ENCODE results near the gene SMOC2.

The SMOC2 gene

DNA sequence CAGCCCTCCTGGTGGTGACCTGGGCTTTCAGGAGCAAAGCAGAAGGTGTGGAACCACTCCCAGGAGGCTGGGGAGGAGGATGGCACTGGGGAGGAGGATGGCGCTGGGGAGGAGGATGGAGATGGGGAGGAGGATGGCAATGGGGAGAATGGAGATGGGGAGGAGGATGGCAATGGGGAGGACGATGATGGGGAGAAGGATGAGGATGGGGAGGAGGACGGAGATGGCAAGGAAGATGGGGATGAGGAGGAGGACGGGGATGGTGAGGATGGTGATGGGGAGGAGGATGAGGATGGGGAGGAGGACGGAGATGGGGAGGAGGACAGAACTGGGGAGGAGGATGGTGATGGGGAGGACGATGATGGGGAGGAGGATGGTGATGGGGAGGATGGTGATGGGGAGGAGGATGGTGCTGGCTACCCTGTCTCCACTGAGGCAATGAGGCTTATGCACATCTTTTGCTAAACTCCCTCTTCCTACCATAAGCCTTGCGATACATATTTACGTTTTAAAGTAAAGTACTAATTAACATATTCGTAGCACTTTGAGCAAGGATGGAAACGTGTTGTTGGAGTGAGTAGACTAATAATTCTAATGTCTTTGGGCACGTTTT is 7.4 kb downstream of the SMOC2 start:
- no peak for DNase-seq

DNA sequence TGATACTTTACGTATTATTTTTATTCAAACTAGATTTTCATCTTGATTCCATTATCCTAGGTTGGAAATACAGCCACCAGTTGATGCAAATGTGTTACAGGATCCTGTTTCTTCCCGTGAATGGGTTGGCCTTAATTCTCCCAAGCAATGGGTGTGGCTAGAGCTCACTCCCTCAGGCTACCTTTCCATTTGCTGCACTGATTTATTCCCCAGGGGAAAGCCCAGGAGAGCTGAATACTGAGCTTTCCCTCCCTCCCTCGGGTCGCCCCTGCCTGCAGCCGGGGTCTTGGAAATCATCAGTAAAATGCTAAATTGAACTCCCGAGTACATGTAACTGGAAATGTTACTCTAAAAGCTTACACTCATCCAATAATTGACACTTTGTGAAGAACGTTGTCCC is 9.9 kb downstream of the SMOC2 start:
- no peak for DNase-seq

DNA sequence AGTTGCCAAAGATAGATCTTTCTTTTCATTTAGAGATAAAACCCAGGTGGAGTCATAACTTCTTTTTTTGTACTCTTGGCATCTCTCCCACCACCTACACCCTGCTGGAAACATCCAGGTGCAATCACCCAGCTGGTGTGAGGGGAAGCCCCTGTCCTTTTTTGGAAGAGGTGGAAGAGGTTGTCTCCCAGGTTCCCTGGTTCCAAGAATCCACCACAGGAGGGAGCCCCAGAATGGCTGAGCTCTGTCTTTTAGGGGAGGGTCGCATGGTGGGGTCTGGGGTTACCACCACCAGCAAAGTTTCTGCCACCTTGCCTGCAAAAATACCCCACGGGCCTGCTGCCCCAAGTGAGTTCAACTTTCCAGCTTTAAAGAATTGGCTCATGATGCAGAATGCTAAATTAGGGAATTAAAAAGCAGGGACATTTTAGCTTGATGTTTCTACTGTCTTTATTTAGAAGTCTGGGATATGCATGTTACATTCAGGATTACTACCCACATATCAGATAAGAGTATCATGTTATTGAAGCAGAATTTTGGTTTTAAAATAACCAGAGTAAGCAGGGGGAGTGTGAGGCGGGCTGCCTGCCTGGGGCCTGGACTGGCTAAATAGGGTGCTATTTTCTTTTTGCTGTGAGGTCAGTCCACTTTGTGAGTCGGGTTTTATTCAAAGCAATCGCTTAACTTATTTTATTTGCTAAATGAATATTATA is 11.0 kb downstream of the SMOC2 start:
- no peak for DNase-seq

DNA sequence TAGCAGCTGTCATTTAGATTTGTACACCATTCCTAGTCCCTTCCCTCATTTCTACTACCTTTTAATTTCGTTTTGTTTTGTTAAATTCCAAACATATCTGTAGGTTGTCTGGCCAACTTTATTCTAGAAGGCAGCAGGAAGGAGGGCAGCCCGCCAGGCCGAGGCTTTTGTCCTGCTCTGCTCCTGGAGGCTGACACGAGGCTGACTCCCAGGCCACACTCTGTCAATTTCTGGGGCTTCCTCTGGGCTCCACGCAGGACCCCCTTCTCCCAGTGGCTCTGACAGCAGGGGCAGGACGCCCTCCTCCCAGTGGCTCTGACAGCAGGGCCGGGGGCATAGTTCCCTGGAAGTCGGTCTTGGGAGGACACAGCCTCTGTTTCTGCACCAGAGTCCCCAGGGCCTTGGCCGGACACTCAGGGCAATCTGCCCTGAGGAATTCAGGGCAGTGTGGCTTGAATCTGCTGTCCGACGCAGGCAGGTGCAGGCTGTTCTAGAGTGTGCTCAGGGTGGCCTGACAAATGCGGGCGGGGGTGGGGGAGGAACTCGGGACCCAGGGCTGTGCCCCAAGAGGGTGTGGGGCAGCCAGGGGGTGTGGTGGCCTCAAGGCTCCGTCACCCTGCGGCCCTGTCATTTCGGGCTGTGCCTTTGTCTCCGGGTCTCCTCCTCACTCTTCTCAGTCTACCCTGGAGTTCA is 11.8 kb downstream of the SMOC2 start:
- no peak for DNase-seq

DNA sequence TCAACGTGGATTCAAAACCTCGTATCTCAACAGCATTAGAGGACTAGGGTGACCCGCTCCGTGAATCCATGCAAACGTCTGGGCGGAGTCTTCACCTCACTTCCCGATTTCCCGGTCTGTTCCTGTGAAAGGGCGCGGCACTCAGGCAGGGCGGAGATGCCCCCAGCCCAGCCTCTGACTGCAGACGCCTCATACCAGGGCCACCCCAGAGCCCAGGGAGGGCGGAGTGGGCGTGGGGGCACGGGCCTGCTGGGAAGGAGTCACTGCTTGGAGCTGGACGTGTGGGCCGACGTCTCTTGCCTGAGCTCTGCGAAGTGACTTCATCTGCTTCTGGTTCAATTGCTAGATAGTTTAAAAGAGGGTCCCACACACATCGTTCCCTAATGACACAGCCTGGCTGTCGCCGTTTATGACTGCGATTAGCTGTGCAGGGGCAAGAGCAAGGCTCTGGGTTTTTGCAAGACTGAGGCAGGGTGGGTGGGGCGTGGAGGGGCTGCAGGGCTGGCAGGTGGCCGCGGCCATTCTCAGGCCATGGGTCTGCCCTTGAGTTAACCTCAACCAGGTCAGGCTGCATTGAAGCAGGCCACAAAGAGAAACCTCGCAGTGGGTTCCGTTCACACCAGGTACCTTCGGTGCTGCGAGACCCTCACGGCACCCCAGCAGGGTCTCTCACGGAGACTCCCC is 15.0 kb downstream of the SMOC2 start:
- DNase-seq, result no peak

DNA sequence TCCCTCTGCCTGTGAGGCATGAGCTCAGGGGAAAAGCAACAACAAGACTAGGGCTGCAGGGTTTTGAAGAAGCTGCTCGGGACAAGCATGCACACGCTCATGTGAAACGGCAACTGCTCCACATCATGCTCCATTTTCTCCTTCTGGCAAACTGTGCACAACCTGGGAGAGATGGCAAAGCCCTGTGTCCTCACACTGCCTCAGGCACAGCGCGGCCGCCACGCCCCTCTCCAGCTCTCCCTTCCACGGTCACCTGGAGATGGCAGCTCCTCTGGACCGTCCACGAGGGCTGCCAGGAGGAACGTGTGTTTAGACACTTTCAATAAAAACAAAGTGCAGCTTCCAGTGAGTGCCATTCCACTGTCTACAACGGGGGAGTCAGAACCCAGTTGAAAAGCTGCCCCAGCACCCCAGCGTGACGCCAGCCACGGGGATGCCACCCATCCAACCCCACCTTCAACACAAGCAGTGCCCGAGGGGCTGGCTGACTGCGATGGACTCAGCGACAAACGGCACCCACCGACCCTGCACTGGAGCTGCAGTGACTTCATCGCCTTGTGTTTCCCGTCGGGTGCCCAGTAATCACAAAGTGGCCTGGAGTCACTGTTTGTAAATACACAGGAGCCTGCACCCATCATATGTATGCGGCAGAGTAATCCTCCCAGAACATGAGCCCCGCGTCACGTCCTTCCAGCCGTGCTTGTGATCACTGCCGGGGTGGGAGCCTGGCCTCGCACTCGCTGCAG is 16.1 kb downstream of the SMOC2 start:
- no peak for DNase-seq

DNA sequence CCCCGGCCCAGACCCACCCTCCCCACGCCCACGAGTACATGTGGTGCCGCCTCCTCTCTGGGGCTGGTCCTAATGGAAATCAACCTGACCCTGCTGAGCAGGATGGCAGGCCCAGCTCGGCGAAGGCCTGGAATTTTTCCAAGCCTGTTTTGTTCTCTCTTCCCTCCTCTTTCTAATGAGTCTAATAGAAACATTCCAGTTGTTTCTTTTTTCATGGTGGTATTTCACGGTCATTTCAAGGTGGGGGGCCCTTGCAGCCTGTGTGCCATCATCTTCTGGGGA is 16.6 kb downstream of the SMOC2 start:
- DNase-seq, result no peak

DNA sequence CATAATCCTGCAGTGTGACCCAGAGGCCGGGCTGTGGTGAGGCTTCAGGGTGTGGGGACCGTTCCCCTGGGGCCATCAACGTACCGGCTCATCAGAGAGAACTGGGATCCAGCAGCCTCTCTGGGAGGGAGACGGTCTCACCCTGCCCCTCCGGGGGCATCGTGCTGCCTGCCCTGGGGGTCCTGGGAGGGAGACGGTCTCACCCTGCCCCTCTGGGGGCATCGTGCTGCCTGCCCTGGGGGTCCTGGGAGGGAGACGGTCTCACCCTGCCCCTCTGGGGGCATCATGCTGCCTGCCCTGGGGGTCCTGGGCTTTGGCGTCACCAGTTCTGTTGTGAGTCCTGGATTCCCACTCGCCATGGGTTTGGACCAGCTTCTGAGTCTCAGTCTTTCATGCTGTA is 17.1 kb downstream of the SMOC2 start:
- no peak for DNase-seq

DNA sequence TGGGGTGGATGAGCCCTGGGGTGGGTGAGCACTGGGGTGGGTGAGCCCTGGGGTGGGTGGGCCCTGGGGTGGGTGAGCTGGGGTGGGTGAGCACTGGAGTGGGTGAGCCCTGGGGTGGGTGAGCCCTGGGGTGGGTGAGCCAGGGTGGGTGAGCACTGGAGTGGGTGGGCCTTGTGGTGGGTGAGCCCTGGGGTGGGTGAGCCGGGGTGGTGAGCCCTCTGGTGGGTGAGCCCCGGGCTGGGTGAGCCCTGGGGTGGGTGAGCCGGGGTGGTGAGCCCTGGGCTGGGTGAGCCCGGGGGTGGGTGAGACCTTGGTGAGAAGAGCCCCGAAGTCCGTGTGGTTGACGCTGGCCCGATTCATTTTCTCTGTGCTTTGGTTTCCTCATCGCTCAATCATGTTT is 18.6 kb downstream of the SMOC2 start:
- no peak for DNase-seq

DNA sequence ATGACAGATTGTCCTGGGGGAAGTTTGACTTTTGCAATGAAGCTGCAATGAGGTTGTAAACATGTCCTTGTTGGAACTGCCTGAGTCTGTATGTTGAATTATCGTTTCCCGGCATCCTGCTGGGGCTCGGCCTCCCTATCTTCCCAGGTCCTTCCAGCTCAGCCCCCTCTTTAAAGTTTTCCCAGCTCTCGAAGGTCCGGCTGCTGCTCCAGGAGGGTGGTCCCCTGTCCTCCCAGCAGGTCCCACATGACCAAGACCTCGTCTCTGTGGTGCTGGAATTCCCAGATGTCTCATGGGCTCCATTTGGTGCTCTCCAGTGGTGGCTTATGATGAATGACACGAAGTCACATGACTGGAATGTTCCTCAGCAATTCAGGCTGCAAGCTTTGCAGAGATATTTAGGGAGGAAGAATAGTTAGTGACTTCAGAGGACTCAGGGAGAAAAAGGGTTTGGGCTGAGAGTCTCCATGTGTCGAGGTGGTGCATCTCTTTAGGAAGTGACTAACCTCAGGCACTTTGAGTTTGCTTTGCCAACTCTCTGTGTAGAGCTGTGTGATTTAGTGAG is 21.4 kb downstream of the SMOC2 start:
- DNase-seq, result no peak

DNA sequence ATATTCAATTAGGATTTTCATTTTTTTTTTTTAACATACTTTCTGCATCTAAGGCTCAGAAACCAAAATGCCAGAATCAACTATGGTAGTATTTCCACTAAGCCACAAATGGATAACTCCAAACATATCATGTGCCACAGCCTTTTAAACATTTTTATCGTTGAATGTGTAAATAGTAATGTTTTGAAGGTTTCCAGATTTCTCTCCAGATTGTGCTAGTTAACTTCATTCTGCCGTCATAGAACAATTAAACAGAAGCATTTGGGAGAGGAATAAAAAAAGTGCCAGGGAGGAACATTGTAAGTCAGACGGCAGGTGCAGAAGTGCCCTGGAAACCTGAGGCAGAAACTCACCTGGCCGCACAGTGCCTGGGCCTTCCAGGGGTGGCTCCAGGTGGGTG is 23.6 kb downstream of the SMOC2 start:
- DNase-seq, result no peak

DNA sequence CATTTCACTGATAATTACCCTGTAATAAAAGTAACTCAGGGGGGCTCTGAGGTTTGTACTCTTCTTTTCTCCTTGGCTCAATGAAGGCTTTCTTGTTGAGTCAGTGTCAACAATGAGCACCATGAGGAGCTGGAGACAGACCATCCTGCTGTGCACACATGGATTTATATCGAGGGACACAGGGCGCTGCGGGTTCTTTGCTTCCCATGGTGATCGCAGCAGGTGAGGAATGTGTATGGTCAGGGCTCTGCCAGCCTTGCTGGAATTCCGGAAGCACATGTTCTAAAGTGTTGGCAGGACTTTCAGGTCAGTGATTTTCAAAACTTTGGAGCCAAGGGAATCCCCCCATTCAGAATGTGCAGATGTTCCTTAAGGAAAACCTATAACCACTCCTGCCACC is 27.1 kb downstream of the SMOC2 start:
- DNase-seq, result no peak

DNA sequence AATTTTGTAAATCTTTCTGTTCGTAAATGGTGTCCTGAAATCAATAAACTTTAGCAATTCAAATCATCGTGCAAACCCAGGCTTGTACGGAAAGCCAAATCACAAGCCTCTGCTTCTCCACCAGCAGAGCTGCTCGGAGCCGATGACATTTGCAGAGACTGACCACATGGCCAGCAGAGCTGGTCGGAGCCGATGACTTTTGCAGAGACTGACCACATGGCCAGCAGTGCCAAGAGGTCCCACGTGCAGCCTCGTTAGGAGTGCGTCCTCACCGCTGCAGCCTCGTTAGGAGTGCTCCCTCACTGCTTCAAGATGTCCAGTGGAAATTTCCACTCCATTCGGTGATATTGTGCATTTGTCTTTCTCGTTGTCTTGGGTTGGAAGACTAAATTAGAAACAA is 28.5 kb downstream of the SMOC2 start:
- no peak for DNase-seq

DNA sequence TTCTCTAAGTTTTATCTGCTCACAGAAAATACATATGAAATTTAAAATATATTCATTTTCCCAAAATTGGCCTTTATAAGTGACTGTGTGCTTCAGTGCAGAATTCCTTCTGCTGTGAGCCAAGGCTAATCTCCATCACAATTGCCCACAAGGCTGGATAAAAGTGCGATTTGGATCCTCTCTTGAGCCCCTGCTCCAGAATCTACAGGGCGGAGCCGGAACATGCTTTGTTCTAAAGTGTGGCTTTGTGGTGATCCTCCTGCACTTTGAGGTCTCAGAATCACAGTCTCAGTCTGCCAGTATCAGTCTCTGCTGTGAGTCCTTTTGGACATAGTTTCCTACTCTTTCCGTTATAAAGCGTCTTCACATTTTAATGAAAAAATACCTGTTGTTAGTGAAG is 28.9 kb downstream of the SMOC2 start:
- no peak for DNase-seq

DNA sequence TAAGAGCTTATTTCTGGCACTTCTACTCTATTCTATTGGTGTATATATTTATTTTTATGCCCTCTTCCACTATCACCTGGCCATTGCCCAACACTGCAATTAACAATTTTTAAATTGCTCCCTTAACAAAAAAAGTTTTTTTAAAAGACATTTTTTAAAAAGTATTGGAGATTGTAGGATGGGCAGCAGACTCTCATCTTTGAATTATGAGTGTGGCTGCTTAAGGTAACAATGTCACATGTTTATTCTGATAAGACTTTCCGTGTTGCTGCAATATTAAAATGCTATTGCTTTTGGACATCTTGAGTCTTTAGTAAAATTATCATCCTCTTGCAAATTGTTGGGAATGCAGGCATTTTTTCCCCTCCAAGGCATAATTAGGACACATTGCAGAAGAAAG is 31.4 kb downstream of the SMOC2 start:
- DNase-seq, result no peak

DNA sequence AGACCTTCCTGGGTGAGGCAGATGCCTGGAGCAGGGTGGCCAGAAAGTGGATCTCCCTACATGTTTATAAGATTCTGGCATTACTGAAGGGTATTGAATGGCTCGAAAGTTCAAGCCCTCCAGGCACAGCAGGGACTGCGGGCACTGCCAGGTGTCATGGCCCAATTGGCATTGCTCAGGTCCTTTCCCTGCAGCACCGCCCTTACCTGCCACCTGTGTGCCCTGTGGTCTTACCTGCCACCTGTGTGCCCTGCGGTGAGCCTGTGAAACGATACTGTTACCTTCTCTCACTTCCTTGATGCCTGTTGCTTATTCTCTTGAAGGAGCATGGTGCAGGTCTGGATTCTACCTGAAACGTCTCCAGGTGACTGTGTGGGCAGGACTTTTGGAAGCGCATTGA is 32.2 kb downstream of the SMOC2 start:
- DNase-seq, result no peak

DNA sequence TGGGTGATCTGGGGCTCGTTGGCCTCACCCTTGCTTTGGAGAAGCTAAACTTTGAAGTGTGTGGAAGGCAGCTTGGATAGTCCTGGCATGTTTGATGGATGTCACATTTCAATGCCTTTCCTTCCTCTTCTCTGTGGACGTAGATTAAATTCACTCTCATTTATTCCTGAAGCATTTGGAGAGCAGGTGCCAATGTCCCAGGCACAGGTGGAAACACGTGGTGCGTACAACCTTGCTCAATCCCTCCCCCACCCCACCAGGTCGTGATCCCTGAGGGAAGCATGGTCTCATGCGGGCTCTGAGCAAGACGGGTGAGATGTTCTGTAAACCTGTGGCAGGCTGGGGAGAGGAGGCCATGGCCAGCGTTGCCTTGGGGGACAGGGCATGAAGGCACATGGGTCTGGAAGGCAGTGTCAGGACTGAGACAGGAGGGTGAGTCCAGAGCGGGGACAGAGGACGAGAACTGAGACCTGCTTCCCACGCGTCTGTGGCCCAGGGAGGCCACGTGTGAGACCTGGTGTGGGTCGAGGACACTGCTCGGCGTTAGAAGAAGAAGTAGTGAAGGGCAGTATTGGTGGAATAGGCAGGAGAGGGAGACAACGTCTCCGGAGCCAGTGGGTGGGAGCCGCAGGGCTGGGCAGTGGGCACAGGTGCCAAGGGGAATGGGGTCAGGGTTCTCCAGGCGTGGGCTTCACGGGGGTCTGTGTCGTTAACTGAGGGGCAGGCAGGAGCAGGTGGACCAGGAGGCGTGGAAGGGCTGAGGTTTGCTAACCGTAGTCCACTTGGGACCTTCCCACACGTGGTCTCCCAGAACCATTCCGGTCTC is 34.4 kb downstream of the SMOC2 start:
- DNase-seq, result no peak

DNA sequence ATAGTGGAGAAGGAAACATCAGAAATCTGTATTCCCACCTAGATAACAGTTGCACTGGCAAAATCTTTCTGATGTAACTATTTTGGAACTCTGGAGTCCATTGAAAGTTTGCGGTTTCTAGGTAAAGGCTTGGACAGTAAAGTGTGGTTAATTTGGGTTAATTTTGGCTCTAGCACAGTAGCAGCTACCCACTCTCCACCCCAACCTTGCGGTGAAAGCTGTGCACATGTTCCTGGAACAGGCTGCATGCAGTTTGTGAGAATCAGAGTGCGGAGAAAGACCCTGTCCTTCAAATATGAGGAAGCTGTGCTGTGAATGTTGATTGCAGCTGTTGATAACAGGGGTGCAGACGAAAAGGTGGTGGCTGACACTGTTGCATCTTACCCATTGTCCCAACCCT is 38.4 kb downstream of the SMOC2 start:
- DNase-seq, result no peak

DNA sequence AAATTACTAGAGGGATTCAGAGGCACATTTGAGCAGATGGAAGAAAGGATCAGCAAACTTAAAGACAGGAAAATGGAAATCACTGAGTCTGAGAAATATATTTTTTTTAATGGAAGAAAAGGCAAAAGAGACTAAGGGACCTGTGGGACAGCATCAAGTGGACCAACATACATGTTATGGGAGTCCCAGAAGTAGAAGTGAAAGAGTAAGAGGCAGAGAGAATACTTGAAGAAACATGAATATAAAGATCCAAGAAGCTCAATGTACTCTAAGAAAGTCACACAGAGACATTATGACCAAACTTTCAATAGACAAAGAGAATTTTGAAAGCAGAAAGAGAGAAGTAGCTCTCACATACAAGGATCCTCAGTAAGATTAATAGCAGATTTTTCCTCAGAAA is 39.5 kb downstream of the SMOC2 start:
- DNase-seq, result no peak

DNA sequence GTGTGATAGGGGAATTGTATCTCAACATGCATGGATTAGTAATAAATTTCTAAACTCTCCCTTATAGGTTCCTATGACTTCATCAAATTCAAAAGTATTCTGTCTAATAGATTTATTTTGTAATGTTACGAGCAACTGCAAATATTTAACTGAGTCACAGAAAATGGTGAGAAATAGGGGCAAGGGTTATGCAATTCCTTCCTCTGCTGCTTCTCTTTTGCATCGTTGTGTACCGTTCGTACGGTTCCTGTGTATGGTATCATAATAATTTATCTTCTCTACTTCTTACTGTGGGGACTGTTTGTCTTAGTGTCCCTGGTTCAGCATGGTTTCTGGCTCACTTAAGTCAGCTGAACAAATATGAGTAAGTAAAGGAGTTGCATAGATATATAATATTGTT is 44.8 kb downstream of the SMOC2 start:
- DNase-seq, result no peak

DNA sequence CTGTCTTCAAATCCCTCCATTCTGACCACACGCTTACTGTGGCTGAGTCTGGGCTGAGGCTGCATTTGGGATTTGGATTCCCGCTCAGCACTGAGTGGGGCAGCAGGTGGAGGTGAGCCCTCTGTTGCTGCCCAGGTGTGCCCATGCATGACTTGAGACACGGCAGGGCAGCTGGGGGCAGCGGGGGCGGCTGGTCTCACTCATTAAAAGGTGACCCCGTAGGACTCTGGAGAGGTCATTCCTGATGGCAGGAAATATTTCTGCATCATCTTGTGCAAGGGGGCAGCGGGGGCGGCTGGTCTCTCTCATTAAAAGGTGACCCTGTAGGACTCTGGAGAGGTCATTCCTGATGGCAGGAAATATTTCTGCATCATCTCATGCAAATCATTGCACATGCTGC is 49.8 kb downstream of the SMOC2 start:
- DNase-seq, result no peak

DNA sequence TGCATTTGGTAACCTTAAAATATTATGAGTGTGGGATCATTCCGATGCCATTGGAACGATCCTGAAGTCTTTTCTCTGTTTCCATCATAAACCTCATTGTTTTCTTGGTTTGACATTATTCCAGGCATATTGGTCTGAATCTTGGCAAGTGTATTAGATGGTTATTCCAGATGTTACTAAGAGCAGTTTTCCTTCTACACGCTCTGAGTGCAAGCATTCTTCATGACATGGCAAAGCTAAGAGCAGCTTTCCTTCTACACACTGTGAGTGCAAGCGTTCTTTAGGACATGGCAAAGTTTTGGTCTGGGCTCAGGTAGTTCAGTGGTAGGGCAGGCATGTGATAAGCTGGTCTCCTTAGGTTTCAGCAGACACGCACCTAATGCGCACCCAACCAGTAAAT is 53.0 kb downstream of the SMOC2 start:
- no peak for DNase-seq

Data from activated T-cell treated with anti-CD3 and anti-CD28 coated beads, Interleukin-2, amount 50 U/mL, for 48 hours (primary cell).